ENCODE results near the gene AZGP1.
"Not testable (repeated sequence)": the region's sequence is repeated elsewhere in the genome, so short reads cannot be mapped to it uniquely, and the experiment has no call there.

AZGP1 gene

GRCh38 chr7:99984593-99984992 lies 8.8 kb upstream of the AZGP1 start:
- no peaks in the 10 kb centered on the region for H3K4me1 ChIP-seq (ENCODE audit: low read length)
- H3K4me2 ChIP-seq (ENCODE audit: low read depth, low read length), result no peak overlapping the region
- no peaks in the 10 kb centered on the region for H4K20me1 ChIP-seq (ENCODE audit: insufficient read depth, low read length)
- DNase-seq, result no peak
- no peak overlapping the region for H3K27ac ChIP-seq (ENCODE audit: low read length)
- TF ChIP-seq EZH2phosphoT487 (IDR thresholded peaks at IDR 0.05; ENCODE audit: low read length) (no peak), EZH2 (optimal IDR thresholded peaks at IDR 0.05; ENCODE audit: low read depth, low read length) (no peak), CTCF (IDR thresholded peaks at IDR 0.05; ENCODE audit: low read length) (no peak)
- no peak overlapping the region for H3K9ac ChIP-seq (ENCODE audit: low read length)
- no peak overlapping the region for H2AFZ ChIP-seq (ENCODE audit: low read length)
- H3K79me2 ChIP-seq (ENCODE audit: low read length), result no peaks in the 10 kb centered on the region
- H3K9me3 ChIP-seq (replicated peaks; ENCODE audit: insufficient read depth, low read length), result no peaks in the 10 kb centered on the region
- no peak overlapping the region for H3K4me3 ChIP-seq (ENCODE audit: low read length)
- no peaks in the 10 kb centered on the region for H3F3A ChIP-seq (ENCODE audit: insufficient read depth, low read length)
- no peaks in the 10 kb centered on the region for H3K36me3 ChIP-seq (replicated peaks; ENCODE audit: insufficient read depth, low read length)
- peaks cover 42% of the 10 kb centered on the region for H3K27me3 ChIP-seq (replicated peaks; ENCODE audit: insufficient read depth, low read length)
- no peaks in the 10 kb centered on the region for H3K9me2 ChIP-seq (replicated peaks; ENCODE audit: insufficient read depth, low read length)

DNA sequence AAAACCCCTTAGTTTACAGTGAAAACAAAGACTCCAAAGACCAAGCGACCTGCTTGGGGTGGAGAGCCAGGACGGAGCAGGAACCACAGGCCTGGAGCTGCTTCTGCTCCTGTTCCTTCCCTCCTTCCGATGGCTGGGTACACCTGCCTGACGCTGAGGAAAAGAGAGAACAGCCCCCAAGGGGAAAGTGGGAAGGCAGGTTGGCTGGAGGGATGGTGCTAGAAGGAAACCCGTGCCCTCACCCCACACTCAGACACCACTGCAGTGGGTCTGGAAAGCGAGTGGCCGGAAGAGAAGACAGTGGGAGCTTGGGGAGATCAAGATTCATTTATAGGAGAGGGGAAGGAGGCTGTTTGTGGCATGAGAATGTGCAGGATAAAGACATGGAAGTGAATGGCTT lies 5.2 kb upstream of the AZGP1 start:
- not testable (repeated sequence) for H4K20me1 ChIP-seq (ENCODE audit: insufficient read depth, low read length); H3K4me2 ChIP-seq (ENCODE audit: low read depth, low read length); H3F3A ChIP-seq (ENCODE audit: insufficient read depth, low read length); H3K79me2 ChIP-seq (ENCODE audit: low read length); H3K4me1 ChIP-seq (ENCODE audit: low read length); H3K9me2 ChIP-seq (replicated peaks; ENCODE audit: insufficient read depth, low read length); DNase-seq; H3K4me3 ChIP-seq (ENCODE audit: low read length); H3K27ac ChIP-seq (ENCODE audit: low read length); H3K9ac ChIP-seq (ENCODE audit: low read length); H2AFZ ChIP-seq (ENCODE audit: low read length); H3K36me3 ChIP-seq (replicated peaks; ENCODE audit: insufficient read depth, low read length); H3K9me3 ChIP-seq (replicated peaks; ENCODE audit: insufficient read depth, low read length)
- peaks cover 21% of the 10 kb centered on the region for H3K27me3 ChIP-seq (replicated peaks; ENCODE audit: insufficient read depth, low read length)

DNA sequence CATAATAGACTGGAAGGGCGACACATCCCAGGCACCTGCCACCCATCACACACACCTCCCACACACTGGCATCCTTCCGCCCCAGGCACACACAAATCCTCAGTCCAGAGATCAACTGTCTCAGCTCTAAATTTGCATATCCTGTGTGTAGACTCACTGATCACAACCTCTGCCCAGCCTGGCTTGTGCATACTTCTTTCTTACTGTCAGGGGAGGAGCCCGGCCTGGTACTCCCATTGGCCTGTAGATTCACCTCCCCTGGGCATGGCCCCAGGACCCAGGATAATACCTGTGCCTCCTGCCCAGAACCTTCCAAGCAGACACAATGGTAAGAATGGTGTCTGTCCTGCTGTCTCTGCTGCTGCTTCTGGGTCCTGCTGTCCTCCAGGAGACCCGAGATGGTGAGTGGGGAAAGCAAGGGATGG lies 4.6 kb upstream of the AZGP1 start:
- not testable (repeated sequence) for H3K9me3 ChIP-seq (replicated peaks; ENCODE audit: insufficient read depth, low read length); H3K9ac ChIP-seq (ENCODE audit: low read length); H3K4me2 ChIP-seq (ENCODE audit: low read depth, low read length); H3K36me3 ChIP-seq (replicated peaks; ENCODE audit: insufficient read depth, low read length); H2AFZ ChIP-seq (ENCODE audit: low read length); H3K79me2 ChIP-seq (ENCODE audit: low read length); H3K4me3 ChIP-seq (ENCODE audit: low read length); H3K9me2 ChIP-seq (replicated peaks; ENCODE audit: insufficient read depth, low read length); H3K4me1 ChIP-seq (ENCODE audit: low read length); H4K20me1 ChIP-seq (ENCODE audit: insufficient read depth, low read length); H3K27ac ChIP-seq (ENCODE audit: low read length); DNase-seq; H3F3A ChIP-seq (ENCODE audit: insufficient read depth, low read length)
- peaks cover 16% of the 10 kb centered on the region for H3K27me3 ChIP-seq (replicated peaks; ENCODE audit: insufficient read depth, low read length)

GRCh38 chr7:99979814-99980225 lies 4.0 kb upstream of the AZGP1 start:
- TF ChIP-seq CTCF (IDR thresholded peaks at IDR 0.05; ENCODE audit: low read length), result peak; percentile 55
- H3K27me3 ChIP-seq (replicated peaks; ENCODE audit: insufficient read depth, low read length), result peaks cover 10% of the 10 kb centered on the region
- H3K4me1 ChIP-seq (ENCODE audit: low read length); H3F3A ChIP-seq (ENCODE audit: insufficient read depth, low read length); H3K79me2 ChIP-seq (ENCODE audit: low read length); H3K9me2 ChIP-seq (replicated peaks; ENCODE audit: insufficient read depth, low read length); H2AFZ ChIP-seq (ENCODE audit: low read length); H3K27ac ChIP-seq (ENCODE audit: low read length); H4K20me1 ChIP-seq (ENCODE audit: insufficient read depth, low read length); H3K4me3 ChIP-seq (ENCODE audit: low read length); H3K9ac ChIP-seq (ENCODE audit: low read length); H3K9me3 ChIP-seq (replicated peaks; ENCODE audit: insufficient read depth, low read length); DNase-seq; H3K36me3 ChIP-seq (replicated peaks; ENCODE audit: insufficient read depth, low read length): not testable (repeated sequence)
- peak overlapping the region; percentile 7; the same call in 1 of the 2 replicates for H3K4me2 ChIP-seq (ENCODE audit: low read depth, low read length)

Data from MM.1S (cell line).